ENCODE data around the gene FRMD4A. TPM values are rescaled to one million over a fixed set of nuclear protein-coding genes. Genes with fewer than 3 reads are reported as not detected.
A peak's percentile ranks its signal among the peaks of the same experiment; 100 is the strongest.

FRMD4A gene
- total and polyA plus RNA-seq, 7 donors, result 2.9 to 9.1 (median 6.2) TPM

GRCh38 chr10:14010769-14011574 is 319.8 kb downstream of the FRMD4A start:
- DNase-seq (no peak), ATAC-seq (no peak)
- no peak overlapping the region for H3K27ac ChIP-seq
- H3K27me3 ChIP-seq (ENCODE audit: insufficient read depth in 3 of 3, low read length in 2 of 3), result peaks cover 0 to 2% (median 0%) of the 10 kb centered on the region in 3 donors
- H3K4me1 ChIP-seq, result peaks cover 7% of the 10 kb centered on the region
- H3K36me3 ChIP-seq (ENCODE audit: insufficient read depth in 1 of 2, low read depth in 1 of 2), result no peaks in the 10 kb centered on the region
- H3K4me3 ChIP-seq, result no peak overlapping the region
- intact Hi-C loops (cut with DNase I), result no loop called here
- TF ChIP-seq, protein P1, sequence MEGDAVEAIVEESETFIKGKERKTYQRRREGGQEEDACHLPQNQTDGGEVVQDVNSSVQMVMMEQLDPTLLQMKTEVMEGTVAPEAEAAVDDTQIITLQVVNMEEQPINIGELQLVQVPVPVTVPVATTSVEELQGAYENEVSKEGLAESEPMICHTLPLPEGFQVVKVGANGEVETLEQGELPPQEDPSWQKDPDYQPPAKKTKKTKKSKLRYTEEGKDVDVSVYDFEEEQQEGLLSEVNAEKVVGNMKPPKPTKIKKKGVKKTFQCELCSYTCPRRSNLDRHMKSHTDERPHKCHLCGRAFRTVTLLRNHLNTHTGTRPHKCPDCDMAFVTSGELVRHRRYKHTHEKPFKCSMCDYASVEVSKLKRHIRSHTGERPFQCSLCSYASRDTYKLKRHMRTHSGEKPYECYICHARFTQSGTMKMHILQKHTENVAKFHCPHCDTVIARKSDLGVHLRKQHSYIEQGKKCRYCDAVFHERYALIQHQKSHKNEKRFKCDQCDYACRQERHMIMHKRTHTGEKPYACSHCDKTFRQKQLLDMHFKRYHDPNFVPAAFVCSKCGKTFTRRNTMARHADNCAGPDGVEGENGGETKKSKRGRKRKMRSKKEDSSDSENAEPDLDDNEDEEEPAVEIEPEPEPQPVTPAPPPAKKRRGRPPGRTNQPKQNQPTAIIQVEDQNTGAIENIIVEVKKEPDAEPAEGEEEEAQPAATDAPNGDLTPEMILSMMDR (IDR thresholded peaks at IDR 0.05), result no peak
- no peaks in the 10 kb centered on the region for H3K9me3 ChIP-seq
- WGBS, 3 donors, result 82 to 92% (median 85%) methylated on average over 5 of the region's 5 CpGs

DNA sequence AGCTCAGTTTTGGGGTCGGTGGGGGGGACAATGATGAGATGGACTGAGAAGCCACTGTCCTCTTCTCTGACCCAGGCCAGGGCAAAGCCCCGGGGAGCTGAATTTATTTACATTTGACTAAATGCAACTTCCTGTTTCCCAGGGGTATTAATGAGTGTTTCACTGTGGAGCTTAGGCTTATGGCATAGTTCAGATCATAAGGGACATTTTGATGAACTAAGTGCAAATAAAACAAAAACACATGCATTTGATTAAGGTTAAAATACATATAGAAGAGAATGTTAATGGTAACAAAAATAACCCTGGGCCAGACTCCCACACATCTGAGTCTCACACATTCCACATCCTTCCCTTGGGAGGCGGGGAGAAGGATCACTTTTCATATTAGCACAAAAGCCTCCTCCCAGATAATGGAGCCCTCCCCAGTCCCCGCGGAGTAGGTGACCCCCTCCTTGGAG is 320.6 kb downstream of the FRMD4A start:
- Histone ChIP-seq H3K4me1 (peaks cover 7% of the 10 kb centered on the region), H3K9me3 (no peaks in the 10 kb centered on the region), H3K4me3 (peak overlapping the region; percentile 46), H3K27me3 (ENCODE audit: insufficient read depth in 3 of 3, low read length in 2 of 3) (peaks cover 0 to 2% (median 0%) of the 10 kb centered on the region in 3 donors), H3K36me3 (ENCODE audit: insufficient read depth in 1 of 2, low read depth in 1 of 2) (no peaks in the 10 kb centered on the region), H3K27ac (no peak overlapping the region)
- TF ChIP-seq, protein P1 (IDR thresholded peaks at IDR 0.05), result no peak
- intact Hi-C loops (cut with DNase I), result no loop called here
- WGBS, 3 donors, result 7 to 9% (median 7%) methylated on average over 5 of the region's 5 CpGs
- DNase-seq, result no peak
- peak in 1 of 4 donors; percentile 42 for ATAC-seq

DNA sequence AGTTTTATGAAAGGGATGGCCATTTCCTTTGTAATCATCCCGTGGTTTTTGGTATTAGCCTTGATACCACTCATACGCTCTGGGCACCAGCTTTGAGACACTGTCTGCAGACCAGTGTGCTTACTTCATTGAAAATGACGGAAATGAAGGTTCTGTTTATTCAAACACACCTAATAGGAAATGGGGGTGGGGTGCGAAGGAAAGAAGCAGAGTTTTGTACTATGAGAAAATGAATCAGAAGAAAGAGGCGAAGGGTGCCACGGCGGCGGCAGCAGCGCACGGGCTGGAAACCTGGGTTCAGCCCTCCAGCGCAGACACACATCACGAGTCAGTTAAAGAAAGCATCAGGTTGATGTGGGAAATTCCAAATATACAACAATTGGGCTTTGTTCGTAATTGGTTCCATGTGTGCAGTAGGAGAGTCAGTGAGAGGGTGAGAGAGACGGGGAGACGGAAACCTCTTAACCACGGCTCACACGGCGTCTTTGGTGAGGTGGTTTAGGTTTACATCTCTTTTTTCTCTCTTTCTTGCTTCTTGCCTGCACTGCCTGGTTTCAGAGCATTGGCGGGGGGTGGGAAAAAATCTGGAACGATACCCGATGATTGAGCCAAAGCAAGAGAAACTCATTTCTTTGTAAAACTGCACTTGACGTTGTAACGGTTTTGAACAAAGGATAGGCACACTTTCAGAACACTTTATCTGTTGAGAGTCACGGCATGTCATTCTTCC is 321.2 kb downstream of the FRMD4A start:
- Histone ChIP-seq H3K9me3 (no peaks in the 10 kb centered on the region), H3K4me3 (peak overlapping the region; percentile 46), H3K36me3 (ENCODE audit: insufficient read depth in 1 of 2, low read depth in 1 of 2) (no peaks in the 10 kb centered on the region), H3K27ac (no peak overlapping the region), H3K4me1 (peaks cover 7% of the 10 kb centered on the region), H3K27me3 (ENCODE audit: insufficient read depth in 3 of 3, low read length in 2 of 3) (peaks cover 0 to 2% (median 0%) of the 10 kb centered on the region in 3 donors)
- WGBS, 3 donors, result 3 to 7% (median 4%) methylated on average over 24 of the region's 24 CpGs
- DNase-seq, result no peak
- TF ChIP-seq, protein P1 (IDR thresholded peaks at IDR 0.05), result no peak
- intact Hi-C loops (cut with DNase I), result no loop called here
- ATAC-seq, result peak in 1 of 4 donors; percentile 30

DNA sequence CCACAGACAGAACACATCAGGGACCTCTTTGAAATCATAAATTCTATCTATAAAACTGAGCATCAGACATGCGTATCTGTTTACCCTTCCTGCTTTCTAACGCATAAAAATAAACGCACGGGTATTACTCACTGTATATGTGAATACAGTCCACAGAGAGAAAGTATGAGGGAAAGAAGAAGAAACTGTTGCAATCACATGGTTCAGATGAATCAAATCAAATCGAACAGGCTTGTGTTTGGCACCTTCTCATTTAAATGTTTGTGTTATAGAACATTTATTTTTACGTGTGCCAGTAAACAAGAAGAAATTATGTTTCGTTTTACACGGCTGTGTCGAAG is 322.0 kb downstream of the FRMD4A start:
- peak in 1 of 4 donors; percentile 27 for ATAC-seq
- TF ChIP-seq, protein P1 (IDR thresholded peaks at IDR 0.05), result no peak
- H3K4me3 ChIP-seq, result peak overlapping the region; percentile 46
- intact Hi-C loops (cut with DNase I), result no loop called here
- H3K27me3 ChIP-seq (ENCODE audit: insufficient read depth in 3 of 3, low read length in 2 of 3), result peaks cover 0 to 2% (median 0%) of the 10 kb centered on the region in 3 donors
- no peaks in the 10 kb centered on the region for H3K36me3 ChIP-seq (ENCODE audit: insufficient read depth in 1 of 2, low read depth in 1 of 2)
- H3K9me3 ChIP-seq, result no peaks in the 10 kb centered on the region
- 10 to 15% (median 14%) methylated on average over 9 of the region's 9 CpGs for WGBS, 3 donors
- peaks cover 7% of the 10 kb centered on the region for H3K4me1 ChIP-seq
- H3K27ac ChIP-seq, result no peak overlapping the region
- DNase-seq, result no peak

All from psoas muscle (tissue), 8 donors.